Limb (tissue), 2 donors: ENCODE results near the gene SCGB1C1.
"Not testable (repeated sequence)": the region's sequence is repeated elsewhere in the genome, so short reads cannot be mapped to it uniquely, and the experiment has no call there.

Source experiments
- DNase-seq, 2 donors: peaks; one replicate each; pipeline ENCODE4 v3.0.0-alpha.2; 2016; ENCODE audit errors: extremely low spot score in 2 of 2

The SCGB1C1 gene

GRCh38 chr11:192674-193128, at the start of gene SCGB1C1:
Gene SCGB1C1 (plus strand): TSS chr11:193078. CDS start chr11:193100, 22 bp downstream.
- not testable (repeated sequence) for DNase-seq

- DNase-seq, result not testable (repeated sequence)
Observed at GRCh38 chr11:180242-180641, 12.6 kb upstream of the SCGB1C1 start.

- DNase-seq, result not testable (repeated sequence)
Observed at GRCh38 chr11:189200-189783, 3.6 kb upstream of the SCGB1C1 start.

GRCh38 chr11:189843-190311, 3.0 kb upstream of the SCGB1C1 start:
- DNase-seq, result not testable (repeated sequence)

- DNase-seq, result not testable (repeated sequence)
Observed at GRCh38 chr11:190546-190945, 2.3 kb upstream of the SCGB1C1 start.

GRCh38 chr11:191490-192478, 1.1 kb upstream of the SCGB1C1 start:
- not testable (repeated sequence) for DNase-seq

- not testable (repeated sequence) for DNase-seq
Observed at GRCh38 chr11:193481-193880, 603 bp downstream of the SCGB1C1 start.

- peak in 1 of 2 donors; percentile 29 for DNase-seq
Observed at GRCh38 chr11:196786-197731, 4.2 kb downstream of the SCGB1C1 start.

GRCh38 chr11:197741-198235, 4.9 kb downstream of the SCGB1C1 start:
- DNase-seq, result no peak

GRCh38 chr11:198236-198806, 5.4 kb downstream of the SCGB1C1 start:
- no peak for DNase-seq

- DNase-seq, result no peak
Observed at GRCh38 chr11:199004-199581, 6.2 kb downstream of the SCGB1C1 start.

- DNase-seq, result no peak
Observed at GRCh38 chr11:199782-200181, 6.9 kb downstream of the SCGB1C1 start.

- no peak for DNase-seq
Observed at GRCh38 chr11:200224-201003, 7.5 kb downstream of the SCGB1C1 start.

- DNase-seq, result no peak
Observed at GRCh38 chr11:201966-202365, 9.1 kb downstream of the SCGB1C1 start.

GRCh38 chr11:202490-202889, 9.6 kb downstream of the SCGB1C1 start:
- DNase-seq, result no peak

- peak in 1 of 2 donors; percentile 14 for DNase-seq
Observed at GRCh38 chr11:203056-203944, 10.4 kb downstream of the SCGB1C1 start.

- DNase-seq, result peak in 1 of 2 donors; percentile 18
Observed at GRCh38 chr11:203945-204586, 11.2 kb downstream of the SCGB1C1 start.

GRCh38 chr11:204587-205109, 11.8 kb downstream of the SCGB1C1 start:
- DNase-seq, result peak in 1 of 2 donors; percentile 31
